Measurements from ENCODE around the gene RPS19BP1.
A peak's percentile ranks its signal among the peaks of the same experiment; 100 is the strongest.

Gene RPS19BP1

DNA sequence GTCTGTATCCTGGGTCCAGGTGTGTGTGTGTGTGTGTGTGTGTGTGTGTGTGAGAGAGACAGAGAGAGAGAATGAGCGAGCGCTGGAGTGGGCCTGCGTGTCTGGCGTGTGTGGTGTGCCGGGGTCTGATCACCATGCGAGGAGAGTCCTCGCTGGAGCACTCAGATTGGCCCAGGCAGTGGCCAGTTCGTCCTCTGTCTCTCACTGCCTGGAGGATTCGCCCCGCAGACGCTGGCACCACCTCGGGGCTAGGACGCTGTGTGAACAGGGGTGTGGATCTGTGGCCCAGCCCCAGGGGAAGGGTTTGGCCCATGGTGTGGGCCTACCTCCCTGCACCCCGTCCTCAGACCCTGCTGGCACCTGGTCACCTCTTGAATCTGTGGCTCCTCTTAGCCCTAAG is 26.4 kb upstream of the RPS19BP1 start:
- DNase-seq: no peak

GRCh38 chr22:39558254-39558727 is 25.7 kb upstream of the RPS19BP1 start:
- no peak for DNase-seq

DNA sequence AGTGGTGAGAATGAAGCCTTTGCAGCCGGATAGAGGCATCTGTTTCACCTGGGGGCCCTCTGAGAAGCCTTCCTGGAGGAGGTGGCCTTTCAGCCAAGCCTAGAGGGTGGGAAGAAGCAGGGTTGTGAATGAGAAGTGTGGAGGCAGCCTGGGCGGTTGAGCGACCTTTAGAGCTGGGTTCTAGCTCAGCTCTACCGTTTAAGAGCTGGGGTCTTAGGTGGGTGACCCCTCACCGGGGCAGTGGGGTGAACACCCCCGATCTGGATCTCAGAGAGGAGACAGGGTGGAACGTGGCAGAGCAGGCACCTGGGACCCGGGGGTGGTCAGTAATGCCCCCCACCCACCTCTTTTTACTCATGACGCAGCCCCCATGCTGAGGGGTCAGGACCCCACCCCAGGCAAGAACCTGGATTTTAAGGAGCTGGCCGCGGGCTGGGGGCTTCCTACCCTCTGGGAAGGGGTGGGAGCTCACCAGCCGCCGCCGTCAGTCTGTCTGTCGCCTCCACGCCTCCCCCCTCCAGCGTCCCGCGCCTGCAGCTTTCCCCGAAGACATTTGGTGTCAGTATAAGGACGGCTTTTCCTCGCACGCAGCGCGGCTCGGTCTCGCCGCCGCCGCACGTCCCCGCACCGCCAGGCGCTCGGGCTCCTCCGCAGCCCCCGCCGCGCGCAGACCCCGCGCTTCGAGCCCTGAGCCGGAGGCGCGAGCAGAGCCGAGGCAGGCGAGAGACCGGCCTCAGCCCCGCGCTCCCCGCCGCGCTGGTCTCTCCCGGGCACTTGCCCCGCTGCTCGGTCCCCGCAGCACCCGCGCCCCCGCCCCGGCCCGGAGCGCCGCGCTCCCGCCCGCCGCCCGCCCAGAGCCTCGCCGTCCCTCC is 24.7 kb upstream of the RPS19BP1 start:
- DNase-seq: peak; percentile 33

DNA sequence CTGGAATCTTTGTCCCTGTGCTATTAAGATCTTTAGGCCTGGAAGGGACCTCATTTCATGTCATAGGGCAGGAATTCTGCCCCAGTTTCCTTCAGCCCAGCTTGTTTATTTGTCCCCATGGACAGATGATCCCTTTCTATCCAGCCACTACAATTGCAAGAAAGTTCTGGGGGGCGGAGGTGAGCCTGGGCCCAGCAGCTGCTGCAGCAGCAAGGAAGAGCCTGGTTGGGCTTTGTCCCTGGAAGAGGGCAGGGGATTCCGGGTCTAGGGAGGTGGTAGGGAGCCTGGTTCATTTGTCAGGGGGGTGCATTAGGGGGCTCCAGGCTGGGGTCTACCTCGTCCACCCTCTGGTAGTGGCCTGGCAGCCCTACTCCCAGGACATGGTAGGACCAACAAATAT is 21.6 kb upstream of the RPS19BP1 start:
- no peak for DNase-seq

DNA sequence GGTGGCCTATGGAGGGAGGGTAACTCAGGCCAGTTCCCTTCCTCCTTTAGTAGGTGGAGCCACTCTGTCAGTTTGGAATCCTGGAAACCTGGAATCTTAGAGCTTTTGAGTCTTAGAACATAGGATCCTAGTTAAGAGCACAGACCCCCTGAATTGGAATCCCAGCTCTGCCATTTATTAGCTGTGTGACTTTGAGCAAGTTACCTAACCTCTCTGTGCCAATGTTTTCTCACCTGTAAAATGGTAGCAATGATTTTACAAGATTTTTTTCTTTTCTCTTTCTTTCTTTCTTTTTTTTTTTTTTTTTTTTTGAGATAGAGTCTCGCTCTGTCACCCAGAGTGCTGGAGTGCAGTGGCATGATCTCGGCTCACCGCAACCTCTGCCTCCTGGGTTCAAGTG is 20.9 kb upstream of the RPS19BP1 start:
- DNase-seq: no peak

DNA sequence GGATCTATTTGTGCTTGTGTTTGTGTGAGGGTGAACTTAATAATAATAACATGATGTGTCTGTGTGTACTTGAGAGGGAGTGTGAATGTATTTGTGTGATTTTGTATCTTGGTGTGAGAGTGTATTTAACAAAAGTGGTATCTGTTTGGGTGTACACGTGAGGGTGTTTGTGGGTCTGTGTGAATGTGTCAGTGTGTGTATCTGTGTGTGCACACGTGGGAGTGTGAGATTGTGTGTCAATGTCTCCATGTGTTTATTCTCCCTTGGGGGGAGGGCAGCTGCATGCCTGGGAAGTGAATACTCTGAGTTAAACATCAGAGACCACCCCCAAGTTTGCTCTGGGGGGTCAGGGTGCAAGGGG is 15.0 kb upstream of the RPS19BP1 start:
- no peak for DNase-seq

DNA sequence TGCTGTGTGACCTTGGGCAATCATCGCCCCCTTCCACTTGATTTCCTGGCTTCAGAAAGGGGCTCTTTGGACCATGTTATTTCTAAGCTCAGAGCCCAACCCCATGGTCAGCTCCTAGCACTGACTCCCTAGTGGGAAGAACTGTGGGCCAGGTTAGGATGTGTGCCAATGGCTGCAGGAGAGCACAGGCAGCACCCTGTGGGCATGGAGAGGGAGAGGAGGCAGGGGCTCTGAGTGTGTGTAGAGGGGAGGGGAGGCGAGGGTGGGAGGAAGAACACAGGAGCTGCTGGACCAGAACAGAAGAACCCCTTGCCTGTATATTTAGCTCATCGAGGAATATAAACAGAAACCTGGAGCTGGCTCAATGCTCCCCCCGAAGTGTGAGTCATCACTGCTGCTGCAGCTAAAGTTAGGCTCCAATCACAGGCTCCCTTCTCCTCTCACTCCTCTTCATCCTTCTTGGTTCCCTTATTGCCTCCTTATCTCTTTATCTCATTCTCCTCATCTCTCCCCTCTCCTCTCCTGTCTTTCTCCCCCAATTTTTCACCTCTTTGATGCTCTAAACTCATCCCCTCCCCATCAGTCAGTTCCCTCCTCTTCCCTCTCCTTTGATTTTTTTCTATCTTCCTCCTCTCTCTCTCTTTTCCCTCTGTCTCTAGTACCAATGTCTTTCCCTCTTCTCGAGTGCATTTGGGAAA is 14.5 kb upstream of the RPS19BP1 start:
- no peak for DNase-seq

DNA sequence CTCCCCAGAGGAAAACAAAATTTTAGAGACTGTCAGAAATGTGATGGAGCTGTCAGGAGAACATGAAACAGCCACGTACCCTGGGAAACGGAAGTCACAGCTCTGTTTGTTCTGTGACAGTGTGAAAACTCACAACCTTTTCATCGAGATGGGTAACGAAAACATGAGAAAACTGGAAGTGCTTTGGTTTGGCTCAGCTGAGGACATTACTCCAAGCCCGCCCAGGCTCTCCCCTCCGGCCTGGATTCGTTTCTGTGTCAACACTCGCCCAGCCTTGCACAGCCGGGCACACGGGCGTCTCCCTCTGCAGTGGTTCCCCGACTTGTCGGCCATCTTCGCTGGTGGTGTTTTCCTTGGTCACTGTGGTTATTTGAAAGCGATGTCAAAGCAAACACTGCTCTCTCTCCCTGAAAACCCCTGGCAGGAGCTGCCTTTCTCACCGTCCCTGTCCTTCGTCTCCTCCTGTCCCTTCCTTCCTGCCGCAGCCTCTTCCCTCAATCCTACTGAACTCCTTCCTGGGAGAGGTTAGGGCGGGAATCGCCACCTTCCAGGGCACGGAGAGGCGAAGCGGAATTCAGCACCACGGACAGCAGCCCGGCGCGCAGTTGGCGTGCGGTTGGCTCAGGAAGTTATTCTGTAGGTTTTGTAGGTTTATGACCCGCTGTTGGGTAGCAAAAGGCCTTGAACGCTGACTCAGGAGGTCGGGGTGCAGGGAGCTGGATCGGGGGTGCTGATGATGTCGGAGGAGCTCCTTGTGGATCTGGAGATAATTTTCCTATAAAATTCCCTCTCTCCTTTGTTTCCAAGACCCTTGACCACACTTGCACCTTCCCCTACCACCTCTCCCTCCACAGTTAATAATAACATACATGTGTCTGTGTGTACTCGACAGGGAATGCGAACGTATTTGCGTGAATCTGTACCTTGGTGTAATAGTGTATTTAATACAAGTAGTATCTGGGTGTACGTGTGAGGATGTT is 13.1 kb upstream of the RPS19BP1 start:
- peak; percentile 60 for DNase-seq

- no peak for DNase-seq
These were observed 10.5 kb upstream of the RPS19BP1 start for GRCh38 chr22:39543095-39543494.

- DNase-seq: no peak
These were observed 5.4 kb upstream of the RPS19BP1 start for GRCh38 chr22:39537975-39538374.

DNA sequence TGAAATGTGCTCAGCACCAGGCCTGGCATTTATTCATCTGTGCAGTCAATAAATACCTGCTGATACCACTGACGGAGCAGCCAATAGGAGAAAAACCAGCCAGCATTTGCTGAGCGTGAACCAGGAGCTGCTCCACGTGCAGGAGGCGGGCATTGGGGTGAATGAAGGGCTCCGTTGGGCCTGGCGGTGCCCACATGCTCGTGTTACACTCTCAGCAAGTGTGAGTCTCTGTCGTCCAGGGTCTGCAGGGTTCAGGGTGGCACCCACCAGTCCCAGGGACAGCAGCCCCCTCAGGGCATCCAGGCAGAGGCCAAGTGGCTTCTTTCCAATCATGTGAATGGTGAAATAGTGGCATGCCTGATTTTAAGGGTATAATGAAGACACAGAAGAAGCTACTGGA is 4.2 kb upstream of the RPS19BP1 start:
- DNase-seq: no peak

- no peak for DNase-seq
These were observed 3.4 kb upstream of the RPS19BP1 start for GRCh38 chr22:39535831-39536449.

GRCh38 chr22:39535357-39535725 is 2.8 kb upstream of the RPS19BP1 start:
- DNase-seq: no peak

DNA sequence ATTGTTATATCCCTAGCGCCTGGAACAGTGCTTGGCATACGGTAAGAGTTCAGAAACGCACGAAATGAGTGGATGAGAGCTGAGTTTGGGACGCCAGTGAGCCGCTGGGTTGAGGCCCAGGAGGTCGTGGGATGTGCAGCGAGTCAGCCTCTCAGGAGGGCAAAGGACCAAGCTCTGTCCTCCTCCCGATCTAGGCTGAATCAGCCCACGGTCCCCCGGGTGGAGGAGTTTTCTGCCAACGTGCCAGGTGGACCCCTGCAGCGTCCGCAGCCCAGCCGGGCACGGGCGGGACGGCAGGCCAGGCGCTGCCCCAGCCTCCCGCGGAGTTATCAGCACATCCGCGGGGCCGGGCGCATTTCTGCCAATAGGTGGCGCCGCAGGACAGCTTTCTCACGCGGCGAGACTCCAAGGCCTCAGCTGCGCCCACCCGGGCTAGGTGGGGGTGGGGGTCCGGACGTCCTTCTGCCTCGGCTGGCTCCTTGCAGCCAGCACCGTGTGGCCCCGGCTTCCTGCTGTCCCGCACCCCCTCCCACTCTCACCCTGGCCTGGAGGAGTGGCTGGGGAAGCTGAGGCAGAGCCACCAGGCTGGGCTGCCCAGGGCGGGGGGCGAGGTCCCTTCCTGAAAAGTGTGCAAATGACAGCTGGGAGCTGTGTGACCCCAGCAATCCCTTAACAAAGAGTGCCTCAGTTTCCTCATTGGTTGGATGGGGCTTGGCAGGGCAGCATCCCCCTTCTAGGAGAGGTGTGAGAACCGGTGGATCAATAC is 2.2 kb upstream of the RPS19BP1 start:
- peak; percentile 78 for DNase-seq

- no peak for DNase-seq
These were observed 1.6 kb upstream of the RPS19BP1 start for GRCh38 chr22:39534092-39534506.

DNA sequence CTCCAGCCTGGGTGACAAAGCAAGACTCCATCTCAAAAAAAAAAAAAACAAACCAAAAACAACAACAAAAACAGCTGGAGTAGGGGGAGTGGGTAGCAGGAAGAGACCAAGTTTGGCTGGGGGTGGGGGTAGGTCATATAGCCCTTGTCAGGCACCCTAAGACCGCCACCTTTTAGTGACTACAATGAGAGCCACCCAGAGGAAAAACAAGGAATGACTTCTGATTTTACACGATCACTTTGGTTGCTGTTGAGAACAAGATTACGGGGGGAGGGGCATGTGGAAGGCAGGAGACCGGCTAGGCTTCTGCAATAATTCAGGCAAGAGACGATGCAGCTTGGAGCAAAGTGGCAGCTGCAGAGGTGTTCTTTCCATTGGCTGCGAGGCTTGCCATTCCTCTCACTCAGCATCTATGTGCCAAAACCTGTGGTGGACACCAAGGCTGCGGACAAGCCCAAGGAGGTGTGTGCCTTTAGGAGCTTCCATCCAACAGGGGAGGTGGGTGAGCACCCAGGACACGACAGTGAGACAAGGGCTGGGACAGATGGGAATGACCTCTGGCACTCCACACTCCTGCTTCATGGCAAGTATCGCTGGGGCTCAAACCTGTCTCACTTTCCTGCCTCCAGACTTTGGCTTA is 1.7 kb downstream of the RPS19BP1 start:
- no peak for DNase-seq

GRCh38 chr22:39530116-39530515 is 2.4 kb downstream of the RPS19BP1 start:
- DNase-seq: no peak

DNA sequence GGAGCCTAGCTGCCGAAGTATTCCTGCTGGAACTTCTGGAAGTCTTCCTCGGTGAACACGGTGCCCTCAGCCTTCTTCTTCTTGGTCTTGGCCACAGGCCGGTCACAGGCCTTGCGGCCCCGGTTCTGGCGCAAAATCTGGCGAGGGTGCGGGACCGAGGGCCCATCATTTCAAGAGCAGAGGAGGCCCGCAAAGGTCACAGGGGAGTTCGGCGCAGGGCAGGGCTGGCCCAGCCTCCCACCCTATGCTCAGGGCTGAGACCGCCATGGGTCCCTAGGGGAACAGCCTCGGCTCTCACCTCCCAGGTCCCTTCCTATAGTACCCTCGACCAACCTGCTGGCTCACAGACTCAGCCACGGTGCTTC is 3.1 kb downstream of the RPS19BP1 start:
- DNase-seq: no peak

DNA sequence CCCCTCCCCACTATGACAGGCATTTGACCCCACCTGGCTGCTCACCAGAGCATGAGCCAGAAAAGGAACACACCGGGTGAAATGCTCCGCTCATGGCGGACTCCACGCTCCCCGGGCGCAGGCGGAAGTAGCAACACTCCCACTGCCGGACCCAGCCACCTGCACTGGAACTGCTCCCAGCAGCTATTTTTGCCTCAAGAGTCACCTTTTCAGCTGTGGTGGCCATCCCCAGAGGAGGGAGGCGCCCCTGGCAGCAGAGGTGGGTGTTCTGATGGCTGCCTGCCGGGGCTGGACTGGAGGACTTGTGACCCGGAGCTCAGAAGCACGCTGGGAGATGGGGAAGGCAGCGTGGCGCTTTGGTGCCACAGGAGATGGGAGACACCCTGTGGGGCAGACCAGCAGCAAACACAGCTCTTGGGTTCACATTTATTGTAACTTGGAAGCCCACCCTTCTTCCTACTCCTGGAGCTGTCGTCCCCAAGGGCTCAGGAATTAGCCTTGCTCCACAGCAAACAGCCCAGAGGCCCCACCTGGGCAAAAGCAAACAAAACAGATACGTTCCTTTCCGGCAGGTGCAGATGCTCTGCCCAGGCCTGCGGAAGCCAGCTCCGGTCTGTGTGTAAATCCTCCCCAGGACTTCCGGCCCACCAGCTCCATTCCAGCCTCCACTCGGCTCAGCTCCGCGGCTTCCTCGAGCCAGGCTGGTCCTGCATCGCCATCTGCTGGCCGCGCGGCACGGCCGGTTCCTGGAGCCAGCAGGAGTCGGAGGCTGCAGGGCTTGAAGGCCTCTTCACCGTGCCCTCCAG is 3.7 kb downstream of the RPS19BP1 start:
- DNase-seq: peak; percentile 92

DNA sequence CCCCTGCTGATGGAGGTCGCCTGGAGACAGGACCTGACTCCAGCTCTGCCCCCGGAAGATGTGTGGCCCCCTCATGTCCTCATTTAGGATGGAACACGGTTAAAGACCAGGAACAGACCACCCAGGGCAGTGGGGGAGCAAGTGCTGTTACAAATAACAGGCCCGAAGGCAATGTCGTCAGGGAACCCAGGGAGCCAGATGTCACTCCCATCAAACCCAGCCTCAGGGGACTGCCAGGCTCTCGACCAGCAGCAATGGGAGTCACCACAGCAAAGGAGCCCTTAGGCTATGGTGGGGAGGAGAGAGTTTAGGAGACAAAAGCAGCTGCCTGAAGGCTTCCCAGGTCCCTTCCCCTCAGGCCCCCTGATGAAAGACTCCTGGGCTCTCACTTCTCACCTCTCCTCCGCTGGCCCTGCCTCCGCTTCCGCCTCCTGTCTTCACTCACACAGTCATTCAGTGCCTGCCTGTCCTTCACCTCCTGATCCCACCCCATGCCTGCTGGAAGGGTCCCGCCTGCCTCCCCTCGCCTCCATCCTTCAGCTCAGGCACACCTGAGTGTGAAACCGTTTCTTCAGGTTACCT is 4.4 kb downstream of the RPS19BP1 start:
- DNase-seq: no peak
